Suppressor macrophage treated with lipopolysaccharide for 1 hour (primary cell): ENCODE data around the gene NCR1.
A peak's percentile ranks its signal among the peaks of the same experiment; 100 is the strongest.
"Not testable (repeated sequence)": the region's sequence is repeated elsewhere in the genome, so short reads cannot be mapped to it uniquely, and the experiment has no call there.

ENCODE experiments used
- DNase-seq, 3 donors: peaks; one replicate each; pipeline ENCODE4 v3.0.0-alpha.2; 2020 to 2022

NCR1 gene

GRCh38 chr19:54907899-54908298 is 2.0 kb downstream of the NCR1 start:
- DNase-seq, result not testable (repeated sequence)

GRCh38 chr19:54916822-54917221 is 10.9 kb downstream of the NCR1 start:
- peak; percentile 43 to 67 (median 63) for DNase-seq

GRCh38 chr19:54918499-54918898 is 12.6 kb downstream of the NCR1 start:
- DNase-seq, result no peak

- peak; percentile 40 to 53 (median 42) for DNase-seq
Measured at GRCh38 chr19:54919646-54920563, 14.0 kb downstream of the NCR1 start.

- no peak for DNase-seq
Measured at GRCh38 chr19:54921082-54921481, 15.1 kb downstream of the NCR1 start.

- DNase-seq, result no peak
Measured at GRCh38 chr19:54923276-54923675, 17.3 kb downstream of the NCR1 start.

GRCh38 chr19:54928299-54928698 is 22.4 kb downstream of the NCR1 start:
- no peak for DNase-seq

GRCh38 chr19:54937926-54938325 is 32.0 kb downstream of the NCR1 start:
- DNase-seq, result peak in 1 of 3 donors; percentile 31

- DNase-seq, result no peak
Measured at GRCh38 chr19:54938906-54939305, 33.0 kb downstream of the NCR1 start.

GRCh38 chr19:54939538-54939937 is 33.6 kb downstream of the NCR1 start:
- DNase-seq, result not testable (repeated sequence)

GRCh38 chr19:54943772-54944361 is 37.9 kb downstream of the NCR1 start:
- not testable (repeated sequence) for DNase-seq

GRCh38 chr19:54947381-54947780 is 41.4 kb downstream of the NCR1 start, which contains the start of gene NLRP7:
NLRP7 (minus strand) TSS chr19:54947530.
- no peak for DNase-seq

- DNase-seq, result no peak
Measured at GRCh38 chr19:54949412-54949811, 43.5 kb downstream of the NCR1 start.

- DNase-seq, result not testable (repeated sequence)
Measured at GRCh38 chr19:54950580-54950979, 44.6 kb downstream of the NCR1 start.

GRCh38 chr19:54952591-54953344 is 46.8 kb downstream of the NCR1 start:
- DNase-seq, result peak; percentile 92 to 97 (median 97)

- DNase-seq, result not testable (repeated sequence)
Measured at GRCh38 chr19:54953345-54953713, 47.4 kb downstream of the NCR1 start.

GRCh38 chr19:54955376-54955775 is 49.4 kb downstream of the NCR1 start:
- peak; percentile 24 to 53 (median 50) for DNase-seq

GRCh38 chr19:54959840-54960239 is 53.9 kb downstream of the NCR1 start:
- DNase-seq, result peak in 1 of 3 donors; percentile 12
